Neural cell (in vitro differentiated cells): Measurements from ENCODE around the gene C1R. TPM values are rescaled to one million over a fixed set of nuclear protein-coding genes. Genes with fewer than 3 reads are reported as not detected.

Source experiments
- H2AFZ ChIP-seq: fragments of 200-600, 300-800 bp; sonication (generic), shearing (Covaris generic); 2 replicates; pipeline ENCODE4 v1.6.0; 2014; ENCODE audit warnings: low read depth, mild to moderate bottlenecking, antibody characterized with exemption, low read length, moderate library complexity
- H3F3A ChIP-seq: fragments of 200-600 bp; shearing (Covaris generic); 2 replicates; pipeline ENCODE4 v1.6.1; 2016; ENCODE audit warnings: mild to moderate bottlenecking, moderate library complexity, mixed read lengths, antibody characterized with exemption, low read length; ENCODE audit not compliant: insufficient read depth, poor library complexity, severe bottlenecking
- H3K27ac ChIP-seq: fragments of 200-600, 300-800 bp; sonication (generic), shearing (Covaris generic); 2 replicates; pipeline ENCODE4 v1.5.1; 2014; ENCODE audit warnings: mild to moderate bottlenecking, low read length, moderate library complexity
- H3K27me3 ChIP-seq: fragments of 300-800, 200-600 bp; sonication (generic), shearing (Covaris generic); 2 replicates; pipeline ENCODE4 v1.6.0; 2014; ENCODE audit warnings: mild to moderate bottlenecking, low read depth, low read length, moderate library complexity; ENCODE audit not compliant: insufficient read depth
- H3K36me3 ChIP-seq: fragments of 300-800, 200-600 bp; sonication (generic), shearing (Covaris generic); 2 replicates; pipeline ENCODE4 v1.5.1; 2014; ENCODE audit warnings: mild to moderate bottlenecking, antibody characterized with exemption, low read length, moderate library complexity; ENCODE audit not compliant: insufficient read depth
- H3K4me2 ChIP-seq: fragments of 300-800, 200-600 bp; sonication (generic), shearing (Covaris generic); 2 replicates; pipeline ENCODE4 v1.6.0; 2014; ENCODE audit warnings: mild to moderate bottlenecking, low read length
- H3K4me3 ChIP-seq: fragments of 300-800, 200-600 bp; sonication (generic), shearing (Covaris generic); 2 replicates; pipeline ENCODE4 v1.5.1; 2014; ENCODE audit warnings: mild to moderate bottlenecking, low read length, moderate library complexity
- H3K79me2 ChIP-seq: fragments of 200-600 bp; shearing (Covaris generic); replicated peaks from 2 replicates; pipeline ENCODE4 v1.6.0; 2014; ENCODE audit warnings: mild to moderate bottlenecking, low read length, moderate library complexity; ENCODE audit not compliant: insufficient read depth
- H3K9ac ChIP-seq: fragments of 300-800, 200-600 bp; sonication (generic), shearing (Covaris generic); 2 replicates; pipeline ENCODE4 v1.6.1; 2016; ENCODE audit warnings: mild to moderate bottlenecking, low read length, mixed read lengths
- H3K9me2 ChIP-seq: fragments of 200-600 bp; shearing (Covaris generic); 2 replicates; pipeline ENCODE4 v1.6.1; 2016; ENCODE audit warnings: mild to moderate bottlenecking, low read length, mixed read lengths; ENCODE audit not compliant: insufficient read depth
- H3K9me3 ChIP-seq: fragments of 200-600, 300-800 bp; sonication (generic), shearing (Covaris generic); 2 replicates; pipeline ENCODE4 v1.6.1; 2016; ENCODE audit warnings: mild to moderate bottlenecking, mixed run types, low read length, moderate library complexity, mixed read lengths
- H4K20me1 ChIP-seq: fragments of 200-600 bp; shearing (Covaris generic); 2 replicates; pipeline ENCODE4 v1.6.1; 2016; ENCODE audit warnings: mild to moderate bottlenecking, mixed run types; ENCODE audit not compliant: insufficient read depth
- CTCF ChIP-seq: fragments of 450-650 bp; IDR thresholded peaks from 2 replicates; pipeline ENCODE4 v1.5.1; 2014; ENCODE audit warnings: antibody characterized with exemption, mild to moderate bottlenecking, moderate library complexity; ENCODE audit not compliant: poor library complexity, severe bottlenecking
- EP300 ChIP-seq: fragments of 450-650 bp; conservative IDR thresholded peaks from 2 replicates; pipeline ENCODE4 v1.6.1; 2014; ENCODE audit warnings: antibody characterized with exemption, mild to moderate bottlenecking, moderate library complexity; ENCODE audit not compliant: poor library complexity, severe bottlenecking
- EZH2 ChIP-seq: fragments of 200-600, 300-800 bp; shearing (Covaris generic), sonication (generic); IDR thresholded peaks from 2 replicates; pipeline ENCODE4 v1.6.1; 2014; ENCODE audit warnings: antibody characterized with exemption, low read length, borderline replicate concordance, mild to moderate bottlenecking; ENCODE audit not compliant: insufficient read depth, poor library complexity, severe bottlenecking
- MXI1 ChIP-seq: fragments of 450-650 bp; conservative IDR thresholded peaks from 2 replicates; pipeline ENCODE4 v1.6.1; 2014; ENCODE audit warnings: antibody characterized with exemption, mild to moderate bottlenecking; ENCODE audit not compliant: poor library complexity, severe bottlenecking
- POLR2AphosphoS5 ChIP-seq: IDR thresholded peaks from 2 replicates; pipeline ENCODE4 v1.6.1; 2012
- RAD21 ChIP-seq: fragments of 450-650 bp; conservative IDR thresholded peaks from 2 replicates; pipeline ENCODE4 v1.6.1; 2014; ENCODE audit warnings: antibody characterized with exemption, mild to moderate bottlenecking, moderate library complexity
- REST ChIP-seq: IDR thresholded peaks from 2 replicates; pipeline ENCODE4 v1.6.1; 2012; ENCODE audit warnings: borderline replicate concordance
- SMC3 ChIP-seq: fragments of 450-650 bp; conservative IDR thresholded peaks from 2 replicates; pipeline ENCODE4 v1.6.1; 2014; ENCODE audit warnings: antibody characterized with exemption, mild to moderate bottlenecking, moderate library complexity; ENCODE audit not compliant: poor library complexity
- TAF1 ChIP-seq: IDR thresholded peaks from 2 replicates; pipeline ENCODE4 v1.6.1; 2012; ENCODE audit warnings: low read depth
- polyA plus RNA-seq: library from polyadenylated mRNA; depleted of rRNA; stranded (reverse); fragments of >200 nt; gene quantifications from 2 replicates; pipeline ENCODE4 v1.2.3, GENCODE V29; 2014

C1R gene
- polyA plus RNA-seq, 1 donor from 2014 or later, result 1.7 TPM

- no peaks in the 10 kb centered on the region for H3K79me2 ChIP-seq
- no peak overlapping the region for H3K4me2 ChIP-seq
- no peak overlapping the region for H3K4me3 ChIP-seq
- no peaks in the 10 kb centered on the region for H3K27me3 ChIP-seq
- H3K9ac ChIP-seq, result no peak overlapping the region
- H3K36me3 ChIP-seq, result no peaks in the 10 kb centered on the region
- no peaks in the 10 kb centered on the region for H3K9me2 ChIP-seq
- no peak overlapping the region for H3K27ac ChIP-seq
- H3K9me3 ChIP-seq, result no peaks in the 10 kb centered on the region
- H2AFZ ChIP-seq, result no peak overlapping the region
- TF ChIP-seq TAF1 (no peak), EP300 (no peak), MXI1 (no peak), SMC3 (no peak), POLR2AphosphoS5 (no peak), EZH2 (no peak), RAD21 (no peak), REST (no peak), CTCF (no peak)
- no peaks in the 10 kb centered on the region for H4K20me1 ChIP-seq
- H3F3A ChIP-seq, result no peaks in the 10 kb centered on the region
These were observed 2.9 kb downstream of the C1R start for GRCh38 chr12:7089196-7089871.

GRCh38 chr12:7083125-7083524 lies 9.1 kb downstream of the C1R start:
- Histone ChIP-seq H3K27ac (no peak overlapping the region), H3K9me2 (no peaks in the 10 kb centered on the region), H3K9ac (no peak overlapping the region), H4K20me1 (no peaks in the 10 kb centered on the region), H3K79me2 (no peaks in the 10 kb centered on the region), H3K4me2 (no peak overlapping the region), H3K27me3 (no peaks in the 10 kb centered on the region), H3K36me3 (no peaks in the 10 kb centered on the region), H3K4me3 (no peak overlapping the region), H2AFZ (no peak overlapping the region), H3K9me3 (no peaks in the 10 kb centered on the region), H3F3A (no peaks in the 10 kb centered on the region)
- no peak for TF ChIP-seq TAF1
- no peak for TF ChIP-seq REST
- no peak for TF ChIP-seq SMC3
- no peak for TF ChIP-seq RAD21
- TF ChIP-seq CTCF, result no peak
- TF ChIP-seq MXI1, result no peak
- no peak for TF ChIP-seq POLR2AphosphoS5
- TF ChIP-seq EZH2, result no peak
- TF ChIP-seq EP300, result no peak
